CD4-positive, alpha-beta T cell treated with Interleukin-6 for 4 hours (primary cell): Measurements from ENCODE around the gene BANP.
"Not testable (repeated sequence)": the region's sequence is repeated elsewhere in the genome, so short reads cannot be mapped to it uniquely, and the experiment has no call there.

ENCODE experiments used
- DNase-seq: peaks from one replicate; pipeline ENCODE4 v3.0.0-alpha.2; 2020; ENCODE audit warnings: mixed read lengths

Gene BANP

GRCh38 chr16:88033003-88033740 is 81.9 kb downstream of the BANP start:
- not testable (repeated sequence) for DNase-seq

- DNase-seq, result no peak
These were observed 83.5 kb downstream of the BANP start for GRCh38 chr16:88034770-88035169.

- no peak for DNase-seq
These were observed 84.1 kb downstream of the BANP start for GRCh38 chr16:88035292-88035691.

GRCh38 chr16:88035884-88036639 is 84.8 kb downstream of the BANP start:
- DNase-seq, result not testable (repeated sequence)

- not testable (repeated sequence) for DNase-seq
These were observed 85.4 kb downstream of the BANP start for GRCh38 chr16:88036640-88036996.

GRCh38 chr16:88037359-88037758 is 86.1 kb downstream of the BANP start:
- DNase-seq, result not testable (repeated sequence)

- DNase-seq, result not testable (repeated sequence)
These were observed 86.8 kb downstream of the BANP start for GRCh38 chr16:88037876-88038525.

GRCh38 chr16:88038526-88038908 is 87.3 kb downstream of the BANP start:
- not testable (repeated sequence) for DNase-seq

GRCh38 chr16:88039591-88039990 is 88.4 kb downstream of the BANP start:
- no peak for DNase-seq

- not testable (repeated sequence) for DNase-seq
These were observed 89.1 kb downstream of the BANP start for GRCh38 chr16:88040196-88040876.

GRCh38 chr16:88040877-88041244 is 89.6 kb downstream of the BANP start:
- not testable (repeated sequence) for DNase-seq

- DNase-seq, result not testable (repeated sequence)
These were observed 90.3 kb downstream of the BANP start for GRCh38 chr16:88041506-88041905.

GRCh38 chr16:88041986-88042562 is 90.8 kb downstream of the BANP start:
- DNase-seq, result not testable (repeated sequence)

- DNase-seq, result not testable (repeated sequence)
These were observed 92.1 kb downstream of the BANP start for GRCh38 chr16:88043208-88043910.

- DNase-seq, result not testable (repeated sequence)
These were observed 92.9 kb downstream of the BANP start for GRCh38 chr16:88044121-88044581.

GRCh38 chr16:88045361-88045760 is 94.1 kb downstream of the BANP start:
- DNase-seq, result not testable (repeated sequence)

- DNase-seq, result no peak
These were observed 94.6 kb downstream of the BANP start for GRCh38 chr16:88045820-88046303.

- no peak for DNase-seq
These were observed 96.2 kb downstream of the BANP start for GRCh38 chr16:88047462-88047861.

GRCh38 chr16:88048985-88049384 is 97.8 kb downstream of the BANP start:
- no peak for DNase-seq

- no peak for DNase-seq
These were observed 98.6 kb downstream of the BANP start for GRCh38 chr16:88049561-88050545.
